NCI-H748 treated with DMSO at 0.1 percent for 48 hours (cell line): Measurements from ENCODE around the gene RELN.

Experiments used
- DNase-seq: peaks from one replicate; lab custom pipeline; 2025; lab: John Stamatoyannopoulos, UW

RELN gene

DNA sequence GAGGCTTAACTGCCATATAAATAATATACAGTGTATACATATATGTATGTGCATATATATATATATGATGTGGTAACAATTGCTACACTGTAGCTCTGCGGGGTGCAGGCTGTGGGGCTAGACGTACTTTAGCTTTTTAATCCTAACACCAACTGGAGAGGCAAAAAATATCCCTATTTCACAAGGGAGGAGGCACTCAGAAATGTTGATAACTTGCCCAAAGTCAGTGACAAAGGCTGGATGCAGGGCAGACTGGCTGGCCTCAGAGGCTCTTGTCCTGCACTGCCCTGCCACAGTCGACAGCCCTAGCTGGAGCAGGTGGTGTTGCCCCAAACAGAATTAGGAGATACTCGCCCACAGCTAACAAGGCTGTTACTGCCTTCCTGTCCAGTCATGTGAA is 1.5 kb upstream of the RELN start:
- DNase-seq, result no peak

DNA sequence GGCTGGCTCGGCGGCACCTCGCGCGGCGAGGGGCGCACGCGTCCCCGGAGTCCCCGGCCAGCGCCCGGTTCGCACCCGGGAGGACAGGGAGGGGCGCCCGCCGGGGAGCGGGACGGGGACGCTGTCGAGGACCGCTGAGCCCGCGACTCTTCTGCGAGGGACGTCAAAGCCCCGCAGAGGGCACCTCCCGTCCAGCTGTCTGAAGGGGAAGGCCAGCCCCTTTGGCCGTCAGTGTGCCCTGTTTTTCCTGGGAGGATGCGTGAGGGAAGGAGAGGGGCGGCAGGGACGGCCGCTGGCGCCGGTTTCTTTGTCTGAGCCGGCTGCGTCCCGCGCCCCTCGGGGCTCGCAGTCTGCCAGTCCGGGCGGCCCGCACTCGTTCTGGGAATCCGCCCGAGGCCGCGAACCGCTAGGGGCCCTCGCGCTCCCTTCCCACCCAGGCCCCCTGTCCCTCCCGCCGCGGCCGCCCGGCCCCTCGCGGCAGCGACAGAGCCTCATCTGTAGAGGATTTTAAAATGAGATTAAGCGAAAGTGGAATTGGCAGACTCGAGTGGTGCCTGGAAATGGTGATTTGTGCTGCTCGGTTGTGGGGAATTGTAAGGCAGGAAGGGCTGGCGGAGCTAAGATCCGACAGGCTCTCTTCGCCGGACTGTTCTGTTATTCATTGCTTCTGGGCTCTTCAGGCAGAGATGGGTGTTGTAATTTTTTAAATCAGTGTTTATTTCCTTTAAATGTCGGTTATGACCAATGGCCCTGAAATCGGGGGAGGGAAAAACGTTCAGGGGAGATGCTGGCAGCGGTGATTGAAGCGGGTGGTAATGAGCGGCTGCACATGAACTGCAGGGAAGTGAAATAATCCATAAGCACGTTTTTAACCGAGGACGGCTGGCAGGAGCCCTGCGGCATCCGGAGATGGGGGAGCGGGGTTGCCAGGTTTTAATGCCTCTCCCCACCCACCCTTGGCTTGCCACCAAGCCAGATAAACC is 618 bp upstream of the RELN start:
- DNase-seq, result peak; percentile 69

DNA sequence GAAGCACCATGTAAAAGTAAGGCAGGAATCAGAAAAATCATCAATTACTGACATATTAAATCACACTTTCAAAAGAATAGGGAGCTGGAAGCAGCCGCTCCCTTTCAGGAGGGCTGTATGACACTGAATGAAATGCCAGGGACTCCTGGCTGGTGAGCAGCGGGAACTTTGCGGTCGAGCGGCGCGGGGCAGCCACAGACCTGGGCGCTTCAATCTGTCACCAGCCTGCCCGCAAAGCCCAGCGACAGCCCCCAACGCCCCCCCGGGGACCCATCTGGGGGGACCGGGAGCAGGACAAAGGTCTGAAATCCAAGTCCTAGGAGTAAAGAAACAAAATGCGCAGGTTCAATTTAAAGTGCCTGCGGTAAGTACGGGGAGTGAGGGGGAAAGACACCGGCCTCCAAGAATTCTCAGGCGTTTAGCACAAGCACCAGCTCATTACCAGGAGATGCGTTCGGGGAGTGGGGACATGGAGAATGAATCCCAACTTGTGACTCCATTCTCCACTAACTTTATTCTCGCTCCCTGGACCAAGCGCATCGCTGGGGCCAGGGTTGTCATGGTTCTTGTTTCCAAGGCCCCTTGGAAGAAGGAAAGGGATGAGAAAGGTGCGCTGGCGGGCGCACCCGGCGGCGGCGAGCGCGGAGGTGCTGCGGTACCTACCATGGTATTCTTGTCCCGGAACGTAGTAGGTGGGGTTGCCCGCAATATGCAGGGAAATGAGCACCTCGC is 824 bp downstream of the RELN start:
- no peak for DNase-seq

DNA sequence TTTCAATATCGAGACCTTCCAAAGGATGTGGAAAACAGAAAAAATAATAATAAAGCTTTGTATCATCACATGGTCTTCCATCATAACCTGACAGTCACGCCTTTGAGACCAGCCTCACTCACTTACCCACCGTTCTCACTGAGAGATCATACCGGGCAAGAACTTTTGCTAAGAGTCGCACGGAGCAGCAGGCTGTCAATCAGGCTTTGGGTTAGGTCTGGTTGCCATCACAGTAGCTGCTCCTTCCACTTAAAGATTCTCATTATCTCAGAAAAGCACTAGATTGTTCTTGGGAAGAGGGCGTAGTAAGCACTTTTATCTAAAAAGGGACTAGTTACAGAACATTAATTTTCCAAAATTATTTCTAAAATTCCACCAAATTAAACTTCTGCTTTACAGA is 2.0 kb downstream of the RELN start:
- DNase-seq, result no peak

DNA sequence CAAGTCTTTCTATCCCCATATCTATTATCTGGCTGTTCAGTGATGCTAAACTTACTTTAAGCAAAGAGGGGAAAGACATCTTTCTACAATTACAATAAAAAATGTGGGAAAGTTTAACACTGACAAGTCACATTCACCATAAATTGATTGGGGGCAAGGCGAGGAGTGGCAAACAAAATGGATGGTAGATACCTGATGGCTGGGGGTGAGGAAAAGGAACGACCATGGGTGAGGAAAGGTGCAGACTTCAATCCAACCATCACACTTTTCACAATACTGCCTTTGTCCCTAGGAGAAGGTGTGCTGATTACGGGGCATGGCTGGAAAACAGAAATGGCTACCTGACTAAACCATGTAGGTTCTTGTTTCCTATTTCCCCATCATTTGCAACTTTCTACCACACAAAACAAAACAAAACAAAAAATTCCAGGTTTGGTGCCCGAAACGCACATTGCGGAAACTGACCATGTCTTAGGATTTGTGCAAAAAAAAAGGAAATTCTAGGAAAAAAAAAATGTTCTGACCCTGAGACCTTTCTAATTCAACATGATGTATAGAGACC is 3.8 kb downstream of the RELN start:
- no peak for DNase-seq

DNA sequence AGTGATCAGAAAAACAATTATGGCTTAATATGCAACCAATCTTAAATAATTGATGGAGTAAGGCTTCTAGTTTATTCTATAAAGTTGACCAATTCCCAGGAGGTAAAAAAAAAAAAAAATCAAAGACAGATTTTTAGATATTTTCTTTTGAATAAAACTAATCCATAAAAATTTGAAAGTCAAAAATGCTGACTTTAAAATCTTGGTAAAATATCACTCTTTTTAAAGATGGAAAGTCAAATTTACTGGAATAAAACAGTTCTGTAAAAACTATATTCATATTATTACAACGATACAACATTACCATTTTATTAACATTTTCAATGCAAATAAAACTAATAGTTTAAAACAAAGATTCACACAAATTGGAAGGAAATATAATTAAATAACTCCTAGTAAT is 5.4 kb downstream of the RELN start:
- no peak for DNase-seq

DNA sequence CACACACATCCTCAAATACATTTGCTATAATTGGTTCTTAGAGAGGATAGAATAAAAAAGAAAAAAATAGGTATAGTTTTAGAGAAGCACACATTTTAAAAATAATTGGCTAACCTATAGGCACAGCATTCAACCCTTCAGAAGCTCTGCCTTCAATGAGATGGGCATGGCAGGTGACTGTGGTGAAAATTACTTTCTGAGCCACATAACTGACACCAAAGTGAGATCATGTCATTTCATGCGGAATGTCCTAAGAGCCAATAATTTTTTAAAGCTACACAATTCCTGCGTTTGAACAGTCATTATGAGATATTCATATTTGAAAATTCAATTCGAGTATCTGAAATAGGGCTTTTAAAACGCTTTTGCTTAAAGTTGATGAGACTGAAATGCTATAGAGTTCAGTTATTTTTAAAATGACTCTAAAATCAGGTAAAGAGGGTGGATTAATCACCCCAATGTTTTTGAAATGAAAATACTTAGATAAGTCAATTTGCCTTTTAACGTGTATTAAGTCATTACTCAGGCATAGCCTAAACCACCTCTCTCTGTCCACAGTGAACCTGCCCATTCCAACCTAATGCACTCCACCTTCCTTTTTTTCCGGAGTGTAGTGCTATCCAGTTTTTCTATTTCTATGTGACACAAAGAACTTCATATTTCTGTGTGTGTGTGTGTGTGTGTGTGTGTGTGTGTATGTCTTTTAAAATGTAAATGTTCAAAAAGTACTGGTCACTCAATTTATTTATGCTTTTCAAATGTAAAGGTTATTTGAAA is 6.1 kb downstream of the RELN start:
- no peak for DNase-seq

DNA sequence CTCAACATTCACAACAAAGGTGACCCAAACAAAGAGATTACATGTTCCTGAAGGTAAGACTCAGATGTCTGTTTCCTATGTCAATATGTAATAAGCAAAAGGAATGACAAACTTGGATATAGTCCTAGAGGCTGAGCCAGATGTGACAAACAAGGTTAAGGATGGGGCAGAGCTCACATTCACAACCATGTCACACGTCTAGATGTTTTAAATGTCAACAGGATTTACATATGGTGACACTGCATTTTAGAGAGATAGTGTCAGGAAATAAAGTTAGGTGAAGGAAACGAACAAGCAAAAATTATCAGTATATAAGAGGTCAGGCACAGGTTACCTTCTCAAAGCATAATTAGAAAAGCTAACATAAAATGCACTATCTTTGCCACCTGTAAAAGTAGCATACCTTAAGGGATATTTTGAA is 8.4 kb downstream of the RELN start:
- DNase-seq, result no peak

DNA sequence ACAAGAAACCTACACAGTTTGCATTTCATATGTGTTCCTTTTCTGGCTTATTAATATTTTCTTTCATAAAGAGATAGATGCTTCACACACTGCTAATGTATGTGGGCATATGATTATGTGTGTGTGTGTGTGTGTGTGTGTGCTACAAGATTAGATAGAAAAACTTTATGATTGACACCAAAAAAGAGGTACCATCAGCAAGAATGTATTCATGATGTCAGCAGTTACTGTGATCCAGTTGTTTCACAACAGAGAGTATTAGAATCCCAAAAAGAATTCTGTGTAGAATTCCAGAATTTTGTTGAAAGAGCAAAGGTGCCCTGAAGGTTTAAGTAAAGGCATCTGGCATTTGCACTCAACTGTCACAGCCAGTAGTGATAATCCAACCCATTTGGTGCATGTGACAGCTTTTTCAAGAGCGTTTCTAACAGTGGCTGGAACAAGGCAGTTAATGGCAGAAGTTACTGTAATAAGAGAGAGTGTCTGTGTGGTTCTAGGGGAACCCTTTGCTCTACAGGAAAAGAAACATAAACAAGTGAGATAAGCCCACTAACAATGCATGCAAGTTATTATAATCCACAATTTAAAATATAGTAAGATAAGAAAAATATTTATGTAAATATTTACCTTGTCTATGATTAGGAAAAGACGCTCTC is 16.6 kb downstream of the RELN start:
- no peak for DNase-seq

DNA sequence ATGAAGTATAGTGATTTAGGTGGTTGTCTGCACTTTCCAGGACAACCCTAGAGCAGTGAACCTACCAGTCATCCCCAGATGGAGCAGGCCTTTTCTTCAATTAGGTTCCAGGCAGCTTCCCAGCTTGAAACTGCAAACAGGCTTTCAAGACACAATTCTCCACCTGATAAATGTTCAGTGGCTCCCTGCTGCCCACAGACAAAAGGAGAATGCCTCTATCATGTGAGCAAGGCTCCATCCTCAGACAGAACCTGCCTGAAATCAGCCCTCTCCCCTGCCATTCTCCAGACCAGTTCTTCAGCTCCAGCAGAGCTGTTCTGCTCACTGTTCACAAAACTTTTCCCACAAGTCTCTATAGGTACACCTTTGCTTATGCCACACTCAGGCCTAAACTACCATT is 22.1 kb downstream of the RELN start:
- DNase-seq, result no peak

DNA sequence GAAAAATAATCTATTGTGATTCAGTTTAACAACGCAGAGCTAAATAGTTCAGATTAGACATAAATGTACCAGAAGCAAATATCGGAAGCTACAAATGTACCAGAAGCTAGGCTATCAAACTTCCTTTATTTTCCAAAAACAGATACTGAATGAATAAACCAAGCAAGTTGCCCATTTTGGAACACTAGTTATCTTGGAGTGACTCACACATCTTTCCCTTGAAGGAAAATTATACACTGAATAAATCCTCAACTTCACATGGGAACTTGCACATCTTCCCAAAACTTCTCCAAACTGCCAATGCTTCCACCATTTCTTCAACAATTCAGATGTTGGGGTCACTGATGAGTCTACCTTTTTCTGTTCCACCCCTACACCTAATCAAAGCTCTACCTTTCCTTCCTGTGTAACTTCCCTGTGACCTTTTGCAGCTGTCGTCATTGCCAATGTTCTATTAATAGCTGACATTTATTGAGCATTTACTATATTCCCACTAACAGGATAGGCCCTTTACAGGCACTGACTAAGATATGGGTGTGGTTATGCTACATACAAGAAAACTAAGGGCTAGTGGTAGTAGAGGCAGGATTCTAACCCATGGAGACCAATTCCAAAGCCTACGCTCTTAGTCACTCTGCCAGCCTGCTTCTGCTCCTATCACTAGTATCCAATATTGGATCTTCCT is 22.7 kb downstream of the RELN start:
- no peak for DNase-seq

DNA sequence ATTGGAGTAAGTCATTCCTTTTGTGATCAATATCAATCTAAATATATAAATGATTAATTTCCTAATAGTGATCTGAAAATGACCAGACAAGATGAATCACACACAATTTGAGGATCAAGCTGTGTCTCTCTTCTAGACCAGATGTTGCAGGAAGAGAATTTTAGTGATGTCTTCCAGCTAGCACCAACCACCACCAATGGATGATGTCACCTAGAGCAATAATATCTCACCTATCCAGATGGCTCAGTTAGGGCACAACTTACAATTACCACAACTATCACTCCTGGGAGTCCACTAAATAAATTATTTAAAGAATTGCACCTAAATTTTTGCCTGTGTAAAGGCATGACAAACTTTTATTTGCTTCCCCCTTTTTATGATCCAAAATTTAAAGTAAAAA is 25.2 kb downstream of the RELN start:
- DNase-seq, result no peak

DNA sequence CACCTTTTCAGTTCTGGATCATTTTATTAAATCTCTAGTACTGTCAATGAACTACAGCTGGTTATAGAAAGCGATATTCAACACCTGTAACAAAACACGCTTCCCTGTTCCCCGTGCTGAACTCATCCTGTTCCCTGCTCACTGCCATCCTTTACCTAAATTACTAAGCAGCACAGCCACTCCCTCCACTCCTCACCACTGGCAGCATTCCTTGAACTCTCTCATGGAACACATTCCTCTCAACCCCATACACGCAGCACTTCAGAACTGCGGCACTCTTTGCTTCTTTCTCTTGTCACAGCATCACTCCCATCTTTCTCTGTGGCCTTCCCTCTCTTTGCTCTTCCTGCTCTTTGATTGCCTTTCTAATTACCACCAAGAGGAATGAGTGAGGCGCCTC is 27.4 kb downstream of the RELN start:
- DNase-seq, result no peak

DNA sequence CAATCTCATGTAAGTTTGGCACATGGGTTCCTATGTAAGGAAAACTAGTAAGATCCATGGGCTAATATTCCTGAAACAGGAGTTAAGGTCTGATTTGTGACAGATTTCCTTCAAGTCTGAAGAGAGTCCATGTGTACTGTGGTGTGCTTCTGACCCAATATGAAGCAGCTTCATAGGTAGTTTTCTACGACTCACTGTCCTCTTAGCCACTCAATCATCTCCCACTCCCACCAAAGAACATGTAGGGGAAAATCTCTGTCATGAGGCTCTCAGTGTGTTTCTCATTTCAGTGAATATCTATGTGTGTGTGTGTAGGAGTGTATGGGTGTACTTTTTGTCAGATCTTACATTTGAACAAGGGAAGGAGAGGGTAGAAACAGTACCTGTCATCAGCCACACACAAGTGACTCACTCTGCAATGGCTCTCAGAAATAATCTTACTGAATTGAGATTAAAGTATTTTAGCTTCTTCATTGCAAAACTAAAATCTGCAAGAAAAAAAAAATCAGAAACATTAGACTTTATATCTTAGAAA is 31.1 kb downstream of the RELN start:
- DNase-seq, result no peak

DNA sequence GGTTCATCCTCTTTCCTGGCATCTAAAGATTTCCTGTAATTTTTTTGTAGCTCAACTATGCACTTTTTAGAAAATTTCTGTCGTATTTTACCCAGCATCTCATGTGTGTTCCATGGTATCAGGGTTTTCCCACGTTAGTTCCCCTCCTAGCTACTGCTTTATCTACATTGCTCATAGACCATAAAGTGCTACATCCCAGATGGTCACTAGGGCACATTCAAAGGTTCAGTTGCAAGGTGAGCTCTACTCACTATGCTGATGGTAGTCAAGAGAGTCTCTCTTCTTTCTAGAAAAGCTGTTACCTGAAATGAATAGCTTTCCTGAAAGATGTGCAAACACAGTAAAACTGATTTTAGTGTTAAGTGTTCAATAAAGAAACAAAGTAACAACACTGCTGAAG is 33.5 kb downstream of the RELN start:
- no peak for DNase-seq

DNA sequence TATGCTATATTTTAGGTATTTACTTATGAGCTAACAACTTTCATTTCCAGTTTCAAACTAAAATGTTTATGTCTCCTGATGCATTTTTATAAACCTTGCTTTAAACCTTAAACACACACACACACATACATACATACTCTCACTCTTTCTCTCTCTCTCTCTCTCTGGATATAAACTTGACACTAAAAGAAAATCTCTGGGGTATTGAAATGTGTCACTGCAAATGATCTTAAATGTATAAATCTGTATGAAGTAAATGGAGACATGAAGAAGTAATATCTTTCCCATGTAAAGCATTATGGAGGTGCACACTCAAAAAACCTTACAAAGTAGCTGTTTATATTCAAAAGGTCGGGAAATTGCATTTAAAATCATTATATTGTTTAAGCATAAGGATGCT is 37.0 kb downstream of the RELN start:
- DNase-seq, result no peak

DNA sequence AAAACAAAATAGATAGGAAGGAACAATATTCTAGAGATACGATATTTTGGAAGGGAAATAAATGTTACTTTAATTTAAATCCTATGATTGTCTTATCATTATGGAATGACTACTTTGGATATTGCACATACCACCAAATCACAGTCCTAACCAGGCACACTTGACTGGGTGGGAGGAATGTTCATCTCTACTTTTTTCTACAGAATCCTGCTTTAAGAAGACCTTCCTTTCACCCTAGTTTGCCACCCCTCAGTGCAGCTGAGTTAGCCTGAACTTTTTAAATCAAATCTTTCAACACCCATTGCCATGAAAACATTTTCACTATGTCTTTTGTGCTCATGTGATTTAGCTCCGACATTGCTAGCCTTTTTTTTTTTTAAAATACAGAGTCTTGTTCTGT is 38.1 kb downstream of the RELN start:
- DNase-seq, result no peak

DNA sequence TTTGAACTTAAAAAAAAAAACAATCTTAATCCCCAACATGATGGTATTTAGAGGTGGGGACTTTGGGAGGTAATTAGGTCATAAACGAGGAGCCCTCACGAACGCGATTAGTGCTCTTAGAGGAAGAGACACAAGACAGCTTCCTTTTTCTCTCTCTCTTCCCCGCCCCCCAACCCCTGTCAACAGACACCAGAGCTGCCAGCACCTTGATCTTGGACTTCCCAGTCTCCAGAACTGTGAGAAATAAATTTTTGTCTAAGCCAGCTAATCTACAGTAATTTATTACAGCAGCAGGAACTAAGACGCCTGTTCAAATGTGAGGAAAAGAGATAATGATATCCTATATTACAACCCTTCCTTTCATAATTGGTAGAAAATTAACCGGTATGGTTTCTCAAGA is 40.1 kb downstream of the RELN start:
- no peak for DNase-seq

DNA sequence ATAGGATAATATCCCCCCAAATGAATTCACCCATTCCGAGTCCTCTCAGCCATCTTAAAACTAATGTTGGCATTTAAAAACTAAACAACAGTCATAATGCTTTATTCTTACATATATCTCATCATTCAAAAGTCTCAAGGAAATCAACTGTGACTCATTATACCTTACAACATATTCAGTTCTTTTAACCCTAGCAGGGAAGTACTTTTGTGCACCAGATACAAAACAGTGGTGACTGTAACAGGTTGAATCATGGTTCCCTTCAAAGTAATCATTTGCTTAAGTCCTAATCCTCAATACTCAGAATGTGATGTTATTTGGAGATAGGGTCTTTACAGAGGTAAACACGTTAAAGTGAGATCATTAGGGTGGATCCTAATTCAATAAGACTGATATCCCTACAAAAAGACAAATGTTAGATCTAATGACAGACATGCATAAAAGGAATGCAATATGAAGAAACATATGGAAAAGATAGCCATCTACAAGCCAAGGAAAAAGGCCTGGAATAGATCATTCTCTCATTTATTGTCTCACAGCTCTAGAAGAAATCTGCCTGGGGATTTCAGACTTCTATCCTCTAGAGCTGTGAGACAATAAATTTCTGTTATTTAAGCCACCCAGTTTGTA is 42.3 kb downstream of the RELN start:
- no peak for DNase-seq

DNA sequence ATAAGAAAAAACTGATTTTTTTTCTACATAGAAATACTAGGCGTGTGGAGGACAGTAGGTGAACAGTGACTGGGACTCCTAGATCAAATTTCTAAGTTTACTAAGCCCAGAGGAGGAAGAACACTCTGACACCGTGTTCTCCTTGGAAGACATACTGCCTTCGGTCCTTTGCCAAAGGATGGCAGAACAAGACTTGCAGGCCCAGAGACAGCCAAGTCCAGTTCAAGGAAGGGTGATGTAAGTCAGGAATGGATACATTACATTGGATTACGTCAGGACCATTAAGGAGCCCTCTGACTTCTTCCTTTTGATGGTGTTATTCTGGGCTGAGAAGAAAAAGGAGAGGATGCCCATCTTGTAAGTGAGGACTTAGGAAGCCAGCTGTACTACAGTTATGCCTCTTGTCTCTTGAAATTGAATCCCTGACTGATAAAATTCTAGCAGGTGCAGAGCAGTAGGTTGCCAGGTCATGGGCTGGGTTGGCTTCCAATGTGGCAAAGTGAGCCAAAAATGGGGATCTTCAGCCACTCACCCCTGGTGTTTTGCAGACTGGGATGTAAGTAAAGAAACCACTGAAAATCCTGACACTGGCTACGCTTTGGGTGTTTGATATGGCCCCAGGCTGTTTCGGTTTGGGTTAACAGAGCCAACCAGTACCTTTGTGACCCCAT is 45.1 kb downstream of the RELN start:
- DNase-seq, result no peak
